Gastroesophageal sphincter (tissue), 4 donors: ENCODE results near the gene ITIH3. TPM values are rescaled to one million over a fixed set of nuclear protein-coding genes. Genes with fewer than 3 reads are reported as not detected.

Source experiments
- ATAC-seq: fragments of 150-250 bp; one replicate; pipeline ENCODE4 v1.9.1; 2016; ENCODE audit warnings: mild to moderate bottlenecking, moderate library complexity
- H3K27ac ChIP-seq, 4 donors: fragments of 200-600 bp; sonication (generic) in 3 of 4; 1 replicate in 3 of 4; 2 replicates in 1 of 4; pipeline ENCODE4 v1.5.1; 2016 to 2019
- H3K27me3 ChIP-seq: fragments of 200-600 bp; sonication (generic); one replicate; pipeline ENCODE4 v1.5.1; 2019
- H3K36me3 ChIP-seq, 2 donors: fragments of 200-600 bp; sonication (generic); one replicate each; pipeline ENCODE4 v1.5.1; 2019; ENCODE audit warnings: control low read depth in 1 of 2
- H3K4me1 ChIP-seq, 3 donors: fragments of 200-600 bp; sonication (generic); 1 replicate in 2 of 3; 2 replicates in 1 of 3; pipeline ENCODE4 v1.5.1; 2016 to 2019; ENCODE audit warnings: control low read depth in 2 of 3
- H3K4me3 ChIP-seq, 2 donors: fragments of 200-600 bp; sonication (generic); one replicate each; pipeline ENCODE4 v1.5.1; 2019; ENCODE audit warnings: mild to moderate bottlenecking in 1 of 2, moderate library complexity in 1 of 2
- H3K9me3 ChIP-seq, 3 donors: fragments of 200-600 bp; sonication (generic); one replicate each; pipeline ENCODE4 v1.5.1; 2017 to 2019; ENCODE audit warnings: control low read depth in 2 of 3
- EP300 ChIP-seq: sonication (generic); formaldehyde crosslinking; IDR thresholded peaks from one replicate; pipeline ENCODE4 v1.6.1; 2017; ENCODE audit warnings: antibody characterized with exemption, mild to moderate bottlenecking
- POLR2A ChIP-seq, 2 donors: fragments of 450-650 bp; IDR thresholded peaks; one replicate each; pipeline ENCODE4 v1.6.1; 2017; ENCODE audit warnings: antibody characterized with exemption in 2 of 2, mild to moderate bottlenecking in 2 of 2, moderate library complexity in 1 of 2
- POLR2AphosphoS5 ChIP-seq: sonication (generic); formaldehyde crosslinking; IDR thresholded peaks from one replicate; pipeline ENCODE4 v1.6.1; 2017; ENCODE audit warnings: antibody characterized with exemption
- WGBS, 2 donors: methylation state at CpG; one replicate each; pipeline ENCODE4 v1.1.5; 2018; ENCODE audit warnings: low coverage in 1 of 2; 5-methylcytosine and 5-hydroxymethylcytosine counted together
- total RNA-seq, 4 donors: library from RNA; depleted of rRNA; stranded (reverse); fragments of >200 nt; gene quantifications; one replicate each; pipeline ENCODE4 v1.1.0, GENCODE V29; 2016
- TF ChIP-seq, protein P1 (sequence below), 4 experiments: fragments of 200-600 bp in 2 of 4; fragments of 450-650 bp in 2 of 4; sonication (generic) in 1 of 4; IDR thresholded peaks; one replicate each; pipeline ENCODE4 v1.5.1; 2017 to 2019; ENCODE audit warnings: antibody characterized with exemption in 4 of 4, mild to moderate bottlenecking in 2 of 4, moderate library complexity in 2 of 4

Gene ITIH3
- total RNA-seq, 4 donors from 2014 or later = 0.27 to 9.7 (median 0.89) TPM; not detected in 1

DNA sequence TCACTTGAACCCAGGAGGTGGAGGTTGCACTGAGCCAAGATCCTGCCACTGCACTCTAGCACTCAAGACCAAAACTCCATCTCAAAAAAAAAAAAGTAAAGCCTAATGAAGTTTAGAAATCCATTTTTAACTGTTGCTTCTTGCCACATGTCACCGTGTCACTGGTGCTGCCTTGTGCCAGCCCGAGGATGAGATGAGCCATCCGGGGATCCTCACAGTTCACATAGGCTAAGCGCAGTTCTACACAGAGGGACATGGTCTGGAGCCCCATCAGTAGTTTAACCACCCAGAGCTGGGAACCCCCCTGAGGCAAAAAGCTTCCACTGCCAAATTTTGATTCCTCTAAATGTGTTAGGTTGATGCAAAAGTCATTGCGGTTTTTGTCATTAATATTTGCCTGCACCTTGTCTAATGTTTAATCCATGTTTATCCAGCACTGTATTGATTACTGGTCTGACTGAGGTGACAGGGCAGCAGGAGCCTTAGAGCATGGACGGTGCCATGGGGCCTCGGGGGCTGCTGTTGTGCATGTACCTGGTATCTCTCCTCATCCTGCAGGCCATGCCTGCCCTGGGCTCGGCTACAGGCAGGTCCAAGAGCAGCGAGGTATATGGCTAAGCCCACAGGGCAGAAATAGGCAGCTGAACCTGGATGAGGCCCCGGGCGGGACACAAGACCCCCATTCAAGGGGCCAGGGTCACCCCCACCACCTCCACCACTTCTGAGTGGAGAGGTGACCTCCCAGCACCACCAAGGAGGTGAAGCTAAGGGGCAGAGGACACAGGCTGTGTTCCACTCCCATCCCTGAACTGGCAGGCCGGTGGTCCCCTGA lies 17.3 kb upstream of the ITIH3 start, which contains the start of gene ITIH1:
Gene ITIH1 (plus strand): TSS at position 473 of the 832 bp plus-strand sequence. CDS start 17 bp downstream, at position 490.
- no peak within 1 kb of the TSS for H3K27ac ChIP-seq
- peaks cover 4% of the 10 kb centered on the region for H3K27me3 ChIP-seq
- H3K36me3 ChIP-seq = no peaks in the 10 kb centered on the region
- 79 to 88% methylated on average over 5 of the region's 12 CpGs for WGBS, 2 donors
- ATAC-seq = no peak
- H3K4me1 ChIP-seq = no peaks in the 10 kb centered on the region
- H3K9me3 ChIP-seq = no peaks in the 10 kb centered on the region
- TF ChIP-seq POLR2AphosphoS5 = no peak
- TF ChIP-seq, protein P1, sequence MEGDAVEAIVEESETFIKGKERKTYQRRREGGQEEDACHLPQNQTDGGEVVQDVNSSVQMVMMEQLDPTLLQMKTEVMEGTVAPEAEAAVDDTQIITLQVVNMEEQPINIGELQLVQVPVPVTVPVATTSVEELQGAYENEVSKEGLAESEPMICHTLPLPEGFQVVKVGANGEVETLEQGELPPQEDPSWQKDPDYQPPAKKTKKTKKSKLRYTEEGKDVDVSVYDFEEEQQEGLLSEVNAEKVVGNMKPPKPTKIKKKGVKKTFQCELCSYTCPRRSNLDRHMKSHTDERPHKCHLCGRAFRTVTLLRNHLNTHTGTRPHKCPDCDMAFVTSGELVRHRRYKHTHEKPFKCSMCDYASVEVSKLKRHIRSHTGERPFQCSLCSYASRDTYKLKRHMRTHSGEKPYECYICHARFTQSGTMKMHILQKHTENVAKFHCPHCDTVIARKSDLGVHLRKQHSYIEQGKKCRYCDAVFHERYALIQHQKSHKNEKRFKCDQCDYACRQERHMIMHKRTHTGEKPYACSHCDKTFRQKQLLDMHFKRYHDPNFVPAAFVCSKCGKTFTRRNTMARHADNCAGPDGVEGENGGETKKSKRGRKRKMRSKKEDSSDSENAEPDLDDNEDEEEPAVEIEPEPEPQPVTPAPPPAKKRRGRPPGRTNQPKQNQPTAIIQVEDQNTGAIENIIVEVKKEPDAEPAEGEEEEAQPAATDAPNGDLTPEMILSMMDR (IDR thresholded peaks at IDR 0.05) = no peak
- TF ChIP-seq POLR2A (IDR thresholded peaks at IDR 0.05) = no peak
- H3K4me3 ChIP-seq = no peak within 1 kb of the TSS

DNA sequence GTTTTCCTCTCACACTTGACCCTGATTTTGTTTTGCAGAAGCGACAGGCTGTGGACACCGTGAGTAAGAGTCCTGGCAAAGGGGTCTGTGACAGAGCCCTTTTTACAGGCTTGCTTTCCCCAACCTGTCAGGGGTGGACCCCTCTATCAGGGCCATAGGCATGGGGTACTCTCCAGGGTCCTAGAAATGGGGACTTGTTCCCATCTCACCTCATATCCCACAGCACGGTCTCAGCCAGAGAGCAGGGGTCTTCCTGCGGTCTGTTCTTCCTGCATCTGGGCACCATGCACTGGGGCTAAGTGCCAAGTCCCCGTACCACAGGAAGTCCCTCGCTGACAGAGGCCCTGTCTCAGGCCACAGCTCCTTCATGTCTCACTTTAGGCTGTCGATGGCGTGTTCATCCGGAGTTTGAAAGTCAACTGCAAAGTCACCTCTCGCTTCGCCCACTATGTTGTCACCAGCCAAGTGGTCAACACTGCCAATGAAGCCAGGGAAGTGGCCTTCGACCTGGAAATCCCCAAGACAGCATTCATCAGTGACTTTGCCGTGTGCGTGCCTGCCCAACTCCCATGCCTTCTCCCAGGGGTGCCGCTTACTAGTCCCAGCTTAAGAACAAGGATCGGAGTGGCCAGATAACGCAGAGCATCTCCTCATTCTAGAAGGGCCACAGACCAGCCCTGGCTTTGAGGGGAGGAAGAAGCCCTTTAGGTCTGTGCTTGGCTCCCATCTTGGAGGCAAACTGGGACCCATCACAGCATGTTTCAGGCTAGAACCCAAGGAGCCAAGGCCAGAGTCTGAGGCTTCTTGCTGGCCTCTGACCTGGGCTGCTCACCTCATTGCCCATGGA lies 16.4 kb upstream of the ITIH3 start:
- no peaks in the 10 kb centered on the region for H3K4me1 ChIP-seq
- ATAC-seq = no peak
- no peaks in the 10 kb centered on the region for H3K36me3 ChIP-seq
- no peak overlapping the region for H3K27ac ChIP-seq
- peaks cover 8% of the 10 kb centered on the region for H3K27me3 ChIP-seq
- H3K9me3 ChIP-seq = no peaks in the 10 kb centered on the region
- WGBS, 2 donors = 59% methylated on average over 4 to 8 of the region's 17 CpGs
- no peak overlapping the region for H3K4me3 ChIP-seq
- TF ChIP-seq, protein P1 (IDR thresholded peaks at IDR 0.05) = no peak
- no peak for TF ChIP-seq EP300
- no peak for TF ChIP-seq POLR2AphosphoS5
- TF ChIP-seq POLR2A (IDR thresholded peaks at IDR 0.05) = no peak

DNA sequence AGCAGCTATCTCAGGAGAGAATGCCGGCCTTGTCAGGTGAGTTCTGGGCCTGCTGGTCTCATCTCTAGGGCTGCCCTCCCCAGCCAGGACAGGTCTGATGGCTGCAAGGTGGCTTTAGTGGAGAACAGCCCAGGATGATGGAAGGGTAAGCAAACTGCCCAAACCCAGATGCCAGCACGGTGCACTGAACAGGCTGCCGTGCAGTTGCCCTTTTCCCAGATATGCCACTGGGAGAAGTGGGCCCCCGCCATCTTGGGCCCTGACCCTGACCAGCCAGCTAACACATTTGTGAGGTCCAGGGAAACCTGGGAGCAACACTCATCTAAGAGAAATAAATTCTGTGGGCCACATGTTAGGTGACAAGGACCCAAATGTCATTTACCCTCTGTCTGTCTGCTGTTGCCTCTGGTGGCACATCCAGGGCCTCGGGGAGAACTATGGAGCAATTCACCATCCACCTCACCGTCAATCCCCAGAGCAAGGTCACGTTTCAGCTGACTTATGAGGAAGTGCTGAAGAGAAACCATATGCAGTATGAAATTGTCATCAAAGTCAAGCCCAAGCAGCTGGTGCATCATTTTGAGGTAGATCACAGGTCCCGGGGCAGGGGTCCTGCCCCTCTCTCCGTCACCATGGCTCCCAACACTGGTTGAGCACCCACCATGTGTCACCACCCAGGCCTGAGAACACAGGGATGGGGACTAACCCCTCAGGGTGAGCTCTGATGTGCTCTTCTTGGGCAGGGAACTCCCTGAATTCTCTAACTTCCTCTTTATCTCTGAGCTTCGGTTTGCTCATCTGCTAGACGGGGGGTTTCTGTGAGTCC lies 15.4 kb upstream of the ITIH3 start:
- H3K4me1 ChIP-seq = no peaks in the 10 kb centered on the region
- H3K36me3 ChIP-seq = no peaks in the 10 kb centered on the region
- 85% methylated on average over 4 of the region's 11 CpGs; no CpG with 5 or more reads in 1 of the 2 donors for WGBS, 2 donors
- TF ChIP-seq, protein P1 (IDR thresholded peaks at IDR 0.05) = no peak
- no peak for TF ChIP-seq POLR2A (IDR thresholded peaks at IDR 0.05)
- no peak for TF ChIP-seq POLR2AphosphoS5
- TF ChIP-seq EP300 = no peak
- H3K4me3 ChIP-seq = no peak overlapping the region
- peaks cover 8% of the 10 kb centered on the region for H3K27me3 ChIP-seq
- H3K9me3 ChIP-seq = no peaks in the 10 kb centered on the region
- no peak overlapping the region for H3K27ac ChIP-seq
- ATAC-seq = no peak

DNA sequence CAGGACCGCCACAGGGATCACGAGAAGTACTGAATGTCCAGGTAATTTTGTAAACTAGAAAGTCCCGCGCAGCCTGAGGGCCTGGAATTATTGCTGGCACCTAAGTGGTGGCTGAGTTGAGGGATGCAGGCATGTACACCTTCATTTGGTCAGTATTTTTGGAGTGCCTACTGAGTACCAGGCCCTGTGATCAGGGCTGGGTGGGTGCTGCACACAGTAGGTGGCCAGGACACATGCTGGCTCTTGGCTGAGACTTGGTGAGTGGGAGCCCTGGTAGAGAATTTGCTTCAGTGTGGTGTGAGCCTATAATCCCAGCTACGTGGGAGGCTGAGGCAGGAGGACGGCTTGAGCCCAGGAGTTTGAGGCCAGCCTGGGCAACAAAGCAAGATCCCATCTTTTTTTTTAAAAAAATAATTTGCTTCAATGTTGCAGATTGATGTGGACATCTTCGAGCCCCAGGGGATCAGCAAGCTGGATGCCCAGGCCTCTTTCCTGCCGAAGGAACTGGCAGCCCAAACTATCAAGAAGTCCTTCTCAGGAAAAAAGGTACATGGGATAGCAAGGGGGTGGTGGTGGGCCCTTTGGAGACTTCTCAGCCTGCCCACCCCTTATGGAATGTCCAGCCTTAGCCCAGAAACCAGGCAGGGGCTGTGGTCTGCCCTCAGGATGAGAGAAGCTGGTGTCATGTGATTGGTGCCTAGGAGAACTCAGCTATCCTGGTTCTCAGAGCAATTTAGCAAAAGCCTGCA lies 14.6 kb upstream of the ITIH3 start:
- no peaks in the 10 kb centered on the region for H3K9me3 ChIP-seq
- ATAC-seq = no peak

More for the DNA sequence above, 14.6 kb upstream of the ITIH3 start:
- Histone ChIP-seq H3K27me3 (peaks cover 8% of the 10 kb centered on the region), H3K36me3 (no peaks in the 10 kb centered on the region), H3K27ac (no peak overlapping the region), H3K4me3 (no peak overlapping the region), H3K4me1 (no peaks in the 10 kb centered on the region)
- TF ChIP-seq, protein P1 (IDR thresholded peaks at IDR 0.05) = no peak
- TF ChIP-seq POLR2A (IDR thresholded peaks at IDR 0.05) (no peak), EP300 (no peak), POLR2AphosphoS5 (no peak)
- 58 to 76% methylated on average over 2 to 7 of the region's 8 CpGs for WGBS, 2 donors
